Mammary epithelial cell (primary cell): ENCODE measurements around the gene MIGA1.

ENCODE experiments used
- EZH2 ChIP-seq: IDR thresholded peaks from 2 replicates; pipeline ENCODE4 v1.6.1; 2012; ENCODE audit warnings: low read length, inconsistent platforms, borderline replicate concordance
- TF ChIP-seq, protein P1 (sequence below), 2 donors: IDR thresholded peaks in 1 of 2; conservative IDR thresholded peaks in 1 of 2; 2 replicates each; pipeline ENCODE4 v1.5.1; 2011 to 2012; ENCODE audit warnings: inconsistent platforms in 2 of 2, low read length in 2 of 2, mild to moderate bottlenecking in 2 of 2, control low read depth in 1 of 2, low read depth in 1 of 2; ENCODE audit not compliant: insufficient read depth in 1 of 2; ENCODE audit errors: extremely low read depth in 1 of 2

DNA sequence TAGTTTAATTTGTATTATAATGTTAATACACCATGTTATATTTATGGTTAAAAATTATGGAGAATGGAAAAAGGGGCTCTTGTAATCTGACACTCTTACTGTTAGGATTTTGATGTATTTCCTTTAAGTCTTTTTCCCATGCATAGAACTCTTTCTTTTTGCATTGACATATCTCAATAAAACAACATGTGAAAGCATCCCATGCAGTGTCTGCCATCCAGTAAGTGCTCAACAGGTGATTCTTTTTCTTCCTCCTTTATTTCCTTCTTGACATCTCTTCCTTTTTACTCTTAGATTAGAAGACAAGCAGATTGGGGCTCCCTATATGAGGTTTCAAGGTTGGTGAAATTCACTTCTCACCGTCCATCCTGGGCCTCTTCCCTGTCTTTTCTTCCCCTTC lies 111.8 kb downstream of the MIGA1 start:
- TF ChIP-seq, protein P1, sequence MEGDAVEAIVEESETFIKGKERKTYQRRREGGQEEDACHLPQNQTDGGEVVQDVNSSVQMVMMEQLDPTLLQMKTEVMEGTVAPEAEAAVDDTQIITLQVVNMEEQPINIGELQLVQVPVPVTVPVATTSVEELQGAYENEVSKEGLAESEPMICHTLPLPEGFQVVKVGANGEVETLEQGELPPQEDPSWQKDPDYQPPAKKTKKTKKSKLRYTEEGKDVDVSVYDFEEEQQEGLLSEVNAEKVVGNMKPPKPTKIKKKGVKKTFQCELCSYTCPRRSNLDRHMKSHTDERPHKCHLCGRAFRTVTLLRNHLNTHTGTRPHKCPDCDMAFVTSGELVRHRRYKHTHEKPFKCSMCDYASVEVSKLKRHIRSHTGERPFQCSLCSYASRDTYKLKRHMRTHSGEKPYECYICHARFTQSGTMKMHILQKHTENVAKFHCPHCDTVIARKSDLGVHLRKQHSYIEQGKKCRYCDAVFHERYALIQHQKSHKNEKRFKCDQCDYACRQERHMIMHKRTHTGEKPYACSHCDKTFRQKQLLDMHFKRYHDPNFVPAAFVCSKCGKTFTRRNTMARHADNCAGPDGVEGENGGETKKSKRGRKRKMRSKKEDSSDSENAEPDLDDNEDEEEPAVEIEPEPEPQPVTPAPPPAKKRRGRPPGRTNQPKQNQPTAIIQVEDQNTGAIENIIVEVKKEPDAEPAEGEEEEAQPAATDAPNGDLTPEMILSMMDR (conservative IDR thresholded peaks at IDR 0.05 in 1 of 2, IDR thresholded peaks at IDR 0.05 in 1 of 2; ENCODE audit: extremely low read depth in 1 of 2, insufficient read depth in 1 of 2, low read depth in 1 of 2, low read length in 2 of 2): no peak
- no peak for TF ChIP-seq EZH2
